ENCODE data around the gene PHC2.
A peak's percentile ranks its signal among the peaks of the same experiment; 100 is the strongest.

PHC2 gene

GRCh38 chr1:33349778-33350610 is 80.9 kb downstream of the PHC2 start:
- peak overlapping the region; percentile 87 for H3K4me3 ChIP-seq (ENCODE audit: low read depth, low read length)
- TF ChIP-seq CTCF (IDR thresholded peaks at IDR 0.05; ENCODE audit: low read depth, low read length), result no peak

DNA sequence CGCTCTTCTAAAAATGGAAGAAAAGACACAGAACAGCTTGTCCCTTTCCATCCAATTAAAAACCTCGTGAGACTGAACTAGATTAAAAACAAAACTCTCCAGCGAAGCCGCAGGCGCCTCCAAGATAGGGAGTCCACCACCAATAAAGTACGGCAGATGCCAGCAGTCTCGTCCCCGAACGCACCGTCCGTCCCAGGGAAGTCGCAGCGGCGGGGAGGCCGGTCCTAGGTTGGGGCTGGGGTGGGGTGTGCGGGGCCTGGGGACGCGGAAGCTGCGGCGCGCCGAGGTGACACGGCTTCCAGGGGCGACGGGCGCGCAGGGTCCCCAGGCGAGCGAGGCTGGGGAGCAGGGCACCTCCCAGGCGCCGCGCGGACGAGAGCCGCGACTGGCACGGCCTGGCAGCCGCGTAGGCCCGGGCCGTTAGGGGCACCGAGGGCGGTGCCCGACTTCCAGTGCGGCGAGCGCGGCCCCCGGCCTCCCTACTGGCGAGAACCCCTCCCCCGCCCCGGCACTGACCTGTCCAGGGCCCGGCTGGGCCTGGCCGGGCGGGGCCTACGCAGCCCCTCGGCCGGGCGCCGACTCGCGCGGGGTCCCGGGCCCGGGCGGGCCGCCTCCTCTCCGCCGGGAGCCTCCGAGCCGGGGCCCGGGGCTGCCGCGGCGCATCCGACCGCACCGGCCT is 81.7 kb downstream of the PHC2 start:
- peak overlapping the region; percentile 87 for H3K4me3 ChIP-seq (ENCODE audit: low read depth, low read length)
- TF ChIP-seq CTCF (IDR thresholded peaks at IDR 0.05; ENCODE audit: low read depth, low read length), result no peak

DNA sequence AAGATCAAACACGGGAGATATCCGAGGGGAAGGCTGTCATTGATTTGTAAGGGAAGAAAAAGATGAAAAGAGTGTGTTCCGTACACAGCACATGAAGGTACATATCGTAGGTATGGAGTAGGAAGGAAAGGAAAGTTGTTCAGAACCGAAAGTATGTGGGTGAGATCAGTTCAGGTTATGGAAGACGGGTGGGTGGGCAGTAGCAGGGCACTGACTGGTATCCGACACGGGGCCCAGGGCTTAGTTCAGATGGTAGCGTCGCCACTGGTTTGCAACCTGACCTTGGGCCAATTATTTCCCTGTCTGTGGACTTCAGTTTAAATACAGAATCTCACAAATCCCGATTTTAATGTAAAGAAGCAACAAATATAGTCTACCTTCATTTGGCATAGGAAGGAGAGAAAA is 82.2 kb downstream of the PHC2 start:
- no peak for TF ChIP-seq CTCF (IDR thresholded peaks at IDR 0.05; ENCODE audit: low read depth, low read length)

DNA sequence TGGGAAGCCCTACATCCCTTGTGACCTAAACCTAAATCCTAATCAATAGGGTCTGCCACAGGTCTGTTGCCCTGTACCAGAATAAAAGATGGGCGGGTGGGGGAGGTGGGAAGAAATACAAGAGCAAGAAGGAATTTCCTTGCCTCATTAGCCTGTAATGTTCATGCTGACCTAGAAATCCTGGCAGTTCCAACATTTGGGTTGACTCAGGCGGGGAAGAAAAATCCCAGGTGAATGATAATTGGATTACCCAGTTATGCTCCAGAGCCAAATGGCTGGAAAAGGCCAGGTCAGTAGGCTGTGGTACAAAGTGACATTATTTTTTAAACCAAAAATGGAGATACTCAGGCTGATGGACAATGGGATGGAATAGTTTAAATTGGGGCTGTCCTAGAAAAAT is 82.7 kb downstream of the PHC2 start:
- H3K4me3 ChIP-seq (ENCODE audit: low read depth, low read length), result peak overlapping the region; percentile 87
- no peak for TF ChIP-seq CTCF (IDR thresholded peaks at IDR 0.05; ENCODE audit: low read depth, low read length)

More for the DNA sequence above, 82.2 kb downstream of the PHC2 start:
- H3K4me3 ChIP-seq (ENCODE audit: low read depth, low read length), result peak overlapping the region; percentile 87

GRCh38 chr1:33347650-33347992 is 83.3 kb downstream of the PHC2 start:
- no peak for TF ChIP-seq CTCF (IDR thresholded peaks at IDR 0.05; ENCODE audit: low read depth, low read length)
- H3K4me3 ChIP-seq (ENCODE audit: low read depth, low read length), result peak overlapping the region; percentile 87

DNA sequence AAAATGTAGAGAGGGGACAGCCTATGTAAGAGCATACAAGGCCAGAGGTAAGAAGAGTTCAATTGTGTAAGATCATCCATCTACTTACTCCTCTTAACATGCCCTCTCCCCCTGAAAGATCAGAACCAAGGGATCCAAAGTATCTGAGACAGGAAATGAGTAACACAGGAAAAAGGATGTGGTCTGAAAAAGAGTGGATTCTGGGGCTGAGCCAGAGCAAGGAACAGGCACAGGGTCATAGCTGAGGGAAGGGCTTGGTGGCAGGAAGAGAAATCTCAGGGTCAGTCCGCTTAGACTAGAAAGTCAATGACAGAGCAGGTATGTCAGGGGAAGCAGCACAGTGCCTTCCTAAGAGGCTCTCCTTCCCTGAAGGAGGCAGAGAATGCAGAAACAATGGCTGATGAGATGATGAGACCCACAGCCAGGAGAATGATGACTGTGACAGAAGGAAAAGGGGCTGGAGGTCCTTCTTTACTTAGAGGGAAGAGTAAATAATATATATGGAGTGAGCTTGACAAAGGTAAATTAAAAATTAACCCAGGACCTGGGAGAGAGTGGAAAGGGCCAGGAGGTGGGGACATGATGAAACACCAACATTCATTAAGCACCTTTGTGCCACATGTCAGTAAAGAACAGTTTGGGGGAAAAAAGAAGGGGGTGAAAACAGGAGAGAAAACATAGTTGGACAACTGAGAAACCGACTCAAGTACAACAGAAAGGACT is 83.8 kb downstream of the PHC2 start:
- no peak for TF ChIP-seq CTCF (IDR thresholded peaks at IDR 0.05; ENCODE audit: low read depth, low read length)
- peak overlapping the region; percentile 87 for H3K4me3 ChIP-seq (ENCODE audit: low read depth, low read length)
